A549 (cell line): Measurements from ENCODE around the gene F11R.
"Not testable (repeated sequence)": the region's sequence is repeated elsewhere in the genome, so short reads cannot be mapped to it uniquely, and the experiment has no call there.

ENCODE experiments used
- ATOH8 ChIP-seq: fragments of 250-450 bp; sonication (Bioruptor Pico); IDR thresholded peaks from 2 replicates; pipeline ENCODE4 v1.5.0; 2020; ENCODE audit warnings: low read depth, mild to moderate bottlenecking, moderate library complexity
- BHLHE40 ChIP-seq: IDR thresholded peaks from 2 replicates; pipeline ENCODE4 v1.6.1; 2012; ENCODE audit warnings: low read depth, low read length, inconsistent platforms
- CBX8 ChIP-seq: fragments of 200-600 bp; sonication (generic); IDR thresholded peaks from 2 replicates; pipeline ENCODE4 v1.6.1; 2016
- CTCF ChIP-seq: fragments of >200 bp; sonication (Bioruptor Twin); formaldehyde crosslinking; IDR thresholded peaks from 3 replicates; pipeline ENCODE4 v1.5.1; 2016
- ELK1 ChIP-seq: fragments of 150-350 bp; IDR thresholded peaks from 2 replicates; pipeline ENCODE4 v1.6.1; 2014; ENCODE audit warnings: low read depth, mild to moderate bottlenecking, low read length
- ESRRA ChIP-seq: fragments of 150-350 bp; IDR thresholded peaks from 2 replicates; pipeline ENCODE4 v1.6.1; 2014; ENCODE audit warnings: mild to moderate bottlenecking, low read length, borderline replicate concordance
- JUN ChIP-seq, 2 experiments: fragments of >200 bp; sonication (Bioruptor Twin); formaldehyde crosslinking; IDR thresholded peaks; 2 replicates in 1 of 2; 3 replicates in 1 of 2; pipeline ENCODE4 v1.6.1; 2016 to 2017
- KDM5A ChIP-seq: fragments of 200-600 bp; sonication (generic); IDR thresholded peaks from 2 replicates; pipeline ENCODE4 v1.6.1; 2016; ENCODE audit warnings: antibody characterized with exemption, mild to moderate bottlenecking
- NR3C1 ChIP-seq: fragments of >200 bp; sonication (Bioruptor Twin); formaldehyde crosslinking; IDR thresholded peaks from 3 replicates; pipeline ENCODE4 v1.6.1; 2017
- POLR2A ChIP-seq: IDR thresholded peaks from 2 replicates; pipeline ENCODE4 v1.6.1; 2012; ENCODE audit warnings: mild to moderate bottlenecking, low read length
- RAD21 ChIP-seq, 2 experiments: fragments of >200 bp in 1 of 2; sonication (Bioruptor Twin) in 1 of 2; formaldehyde crosslinking in 1 of 2; IDR thresholded peaks in 1 of 2; conservative IDR thresholded peaks in 1 of 2; 2 replicates in 1 of 2; 3 replicates in 1 of 2; pipeline ENCODE4 v1.6.1; 2012 to 2018; ENCODE audit warnings: inconsistent platforms in 1 of 2
- ZC3H11A ChIP-seq: fragments of 450-650 bp; IDR thresholded peaks from 2 replicates; pipeline ENCODE4 v1.6.1; 2014; ENCODE audit warnings: antibody characterized with exemption, mild to moderate bottlenecking
- TF ChIP-seq, protein P1 (sequence below): fragments of 450-650 bp; IDR thresholded peaks from 2 replicates; pipeline ENCODE4 v1.6.1; 2014; ENCODE audit warnings: antibody characterized with exemption
- TF ChIP-seq, protein P2 (sequence below): IDR thresholded peaks from 2 replicates; pipeline ENCODE4 v1.6.1; 2012; ENCODE audit warnings: low read depth, borderline replicate concordance

DNA sequence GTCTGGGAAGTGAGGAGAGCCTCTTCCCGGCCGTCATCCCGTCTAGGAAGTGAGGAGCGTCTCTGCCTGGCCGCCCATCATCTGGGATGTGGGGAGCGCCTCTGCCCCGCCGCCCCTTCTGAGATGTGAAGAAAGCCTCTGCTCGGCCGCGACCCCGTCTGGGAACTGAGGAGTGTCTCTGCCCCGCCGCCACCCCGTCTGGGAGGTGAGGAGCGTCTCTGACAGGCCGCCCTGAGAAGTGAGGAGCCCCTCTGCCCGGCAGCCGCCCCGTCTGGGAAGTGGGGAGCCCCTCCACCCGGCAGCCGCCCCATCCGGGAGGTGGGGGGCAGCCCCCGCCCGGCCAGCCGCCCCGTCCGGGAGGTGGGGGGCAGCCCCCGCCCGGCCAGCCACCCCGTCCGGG lies 8.5 kb upstream of the F11R start:
- not testable (repeated sequence) for TF ChIP-seq CTCF; JUN (IDR thresholded peaks at IDR 0.05); NR3C1; KDM5A; RAD21 (conservative IDR thresholded peaks at IDR 0.05 in 1 of 2, IDR thresholded peaks at IDR 0.05 in 1 of 2); ELK1; POLR2A; BHLHE40; ESRRA; ZC3H11A; ATOH8; CBX8
- TF ChIP-seq, protein P1, sequence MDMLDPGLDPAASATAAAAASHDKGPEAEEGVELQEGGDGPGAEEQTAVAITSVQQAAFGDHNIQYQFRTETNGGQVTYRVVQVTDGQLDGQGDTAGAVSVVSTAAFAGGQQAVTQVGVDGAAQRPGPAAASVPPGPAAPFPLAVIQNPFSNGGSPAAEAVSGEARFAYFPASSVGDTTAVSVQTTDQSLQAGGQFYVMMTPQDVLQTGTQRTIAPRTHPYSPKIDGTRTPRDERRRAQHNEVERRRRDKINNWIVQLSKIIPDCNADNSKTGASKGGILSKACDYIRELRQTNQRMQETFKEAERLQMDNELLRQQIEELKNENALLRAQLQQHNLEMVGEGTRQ, result not testable (repeated sequence)
- TF ChIP-seq, protein P2, sequence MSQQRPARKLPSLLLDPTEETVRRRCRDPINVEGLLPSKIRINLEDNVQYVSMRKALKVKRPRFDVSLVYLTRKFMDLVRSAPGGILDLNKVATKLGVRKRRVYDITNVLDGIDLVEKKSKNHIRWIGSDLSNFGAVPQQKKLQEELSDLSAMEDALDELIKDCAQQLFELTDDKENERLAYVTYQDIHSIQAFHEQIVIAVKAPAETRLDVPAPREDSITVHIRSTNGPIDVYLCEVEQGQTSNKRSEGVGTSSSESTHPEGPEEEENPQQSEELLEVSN, result not testable (repeated sequence)
